Measurements from ENCODE around the gene NBAS.
"Not testable (repeated sequence)": the region's sequence is repeated elsewhere in the genome, so short reads cannot be mapped to it uniquely, and the experiment has no call there.

NBAS gene

DNA sequence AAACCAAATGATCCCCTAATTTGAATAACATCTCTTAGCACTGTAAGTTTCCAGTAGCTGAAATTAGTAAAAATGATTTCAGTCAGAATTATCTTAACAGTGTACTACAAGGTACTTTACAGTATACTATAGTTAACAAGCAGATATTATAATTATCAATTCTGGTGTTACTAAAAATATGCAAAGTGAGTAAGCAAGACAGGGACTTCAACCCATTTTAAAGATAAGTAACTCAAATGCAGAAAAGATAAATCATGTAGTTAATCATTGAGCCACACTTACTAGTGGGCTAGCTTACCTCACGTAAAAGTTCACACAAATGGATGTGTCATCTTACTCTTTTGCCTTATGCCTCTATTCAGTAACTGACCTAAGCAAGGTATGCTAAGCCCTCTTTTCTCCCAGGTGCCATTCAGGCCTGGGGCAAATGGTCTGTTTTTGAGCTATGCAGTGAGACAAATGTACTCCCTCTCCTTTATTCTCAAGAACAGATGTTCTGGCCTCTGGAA, 101.0 kb downstream of the NBAS start:
- DNase-seq (ENCODE audit: low read depth, low spot score), result no peak

DNA sequence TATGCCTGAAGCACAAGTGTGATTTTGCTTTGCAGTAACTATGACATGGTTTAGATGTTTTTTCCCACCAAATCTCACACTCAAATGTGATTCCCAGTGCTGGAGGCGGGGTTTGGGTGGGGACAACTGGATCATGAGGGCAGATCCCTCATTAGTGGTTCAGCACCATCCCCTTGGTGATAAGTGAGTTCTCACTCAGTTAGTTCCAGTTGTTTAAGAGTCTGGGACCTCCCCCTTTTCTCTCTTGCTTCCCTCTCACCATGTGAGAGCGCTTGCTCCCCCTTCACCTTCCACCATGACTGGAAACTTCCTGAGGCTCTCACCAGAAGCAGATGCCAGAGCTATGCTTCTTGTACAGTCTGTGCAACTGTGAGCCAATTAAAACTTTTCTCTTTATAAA, 102.9 kb downstream of the NBAS start:
- no peak for DNase-seq (ENCODE audit: low read depth, low spot score)

DNA sequence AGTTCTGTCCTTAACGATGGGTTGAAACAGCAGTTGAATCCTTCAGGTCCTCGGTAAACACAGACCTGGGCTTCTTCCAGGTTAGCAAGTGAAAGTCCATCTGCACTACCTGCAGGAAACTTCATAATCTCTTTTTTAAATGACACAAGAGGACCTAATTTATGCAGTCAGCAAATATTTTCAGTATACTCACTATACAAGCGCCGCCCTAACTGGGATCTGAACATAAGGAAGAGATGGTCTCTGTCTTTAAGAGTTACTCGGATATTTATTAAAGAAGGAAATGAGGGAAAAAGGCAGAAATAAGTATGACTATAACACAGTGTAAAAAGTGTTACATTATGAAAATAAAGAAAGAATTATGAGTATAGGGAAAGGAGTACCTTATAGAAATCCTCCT, 103.3 kb downstream of the NBAS start:
- DNase-seq (ENCODE audit: low read depth, low spot score), result no peak

DNA sequence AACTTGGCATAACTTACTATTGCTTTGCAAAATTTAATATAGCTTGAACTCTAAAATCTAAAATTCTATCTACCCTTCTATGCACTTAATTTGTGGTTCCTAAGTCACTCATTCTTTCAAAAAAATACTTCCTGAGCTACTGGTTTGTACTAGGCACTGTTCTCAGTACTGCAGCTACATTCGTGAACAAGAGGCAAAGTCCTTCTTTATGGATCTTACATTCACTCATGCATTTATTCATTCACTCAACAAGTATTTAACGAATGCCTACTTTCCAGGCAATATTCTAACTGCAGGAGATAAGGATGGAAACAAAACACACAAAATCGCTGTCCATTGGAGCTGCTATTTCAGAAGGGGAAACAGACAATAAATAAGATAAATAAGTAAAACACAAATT, 104.8 kb downstream of the NBAS start:
- DNase-seq (ENCODE audit: low read depth, low spot score), result no peak

DNA sequence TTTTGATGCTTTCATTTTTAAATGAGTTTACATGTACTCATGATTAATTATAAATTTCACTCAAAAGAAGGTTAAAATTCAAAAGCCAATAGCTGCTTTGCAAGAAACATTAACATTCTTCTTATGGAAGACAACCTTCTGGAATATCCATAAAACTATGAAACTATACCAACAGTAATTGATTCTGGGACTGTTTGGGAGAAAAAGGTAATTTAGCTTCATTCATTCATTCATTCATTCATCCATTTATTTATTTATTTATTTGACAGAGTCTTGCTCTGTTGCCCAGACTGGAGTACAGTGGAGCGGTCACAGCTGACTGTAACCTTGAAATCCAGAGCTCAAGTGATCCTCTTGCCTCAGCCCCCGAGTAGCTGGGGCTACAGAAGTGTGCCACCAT, 110.3 kb downstream of the NBAS start:
- DNase-seq (ENCODE audit: low read depth, low spot score), result no peak

DNA sequence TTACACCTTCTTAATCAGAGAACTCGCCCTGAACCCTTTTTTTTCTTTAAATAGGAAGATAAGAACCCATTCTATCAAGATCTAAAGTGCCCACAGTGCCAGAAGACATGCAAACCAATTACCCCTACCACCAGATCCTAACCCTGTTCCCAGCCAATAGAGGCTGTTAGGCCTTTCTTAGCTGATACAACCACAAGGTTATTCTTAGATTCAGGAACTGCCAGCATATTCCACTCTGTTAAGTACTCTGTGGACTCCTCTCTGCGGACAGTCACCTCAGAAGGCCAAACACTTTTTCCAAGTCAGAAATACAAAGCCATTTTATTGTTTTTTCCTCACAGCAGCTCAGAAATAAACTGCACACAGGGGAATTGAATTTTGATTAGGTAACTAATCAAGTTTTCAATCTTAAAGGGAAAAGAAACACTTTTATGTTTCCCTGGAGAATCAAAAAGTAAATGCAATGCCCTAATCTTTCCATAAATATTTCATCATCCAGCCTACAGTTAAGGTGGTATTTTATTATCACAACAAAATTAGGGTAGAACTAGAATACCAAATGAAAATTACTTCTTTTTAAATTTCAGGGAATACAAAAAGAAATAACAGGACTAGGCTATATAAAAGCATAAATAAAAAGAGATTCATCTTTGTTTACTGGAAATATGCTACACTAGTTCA, 111.4 kb downstream of the NBAS start:
- DNase-seq (ENCODE audit: low read depth, low spot score), result no peak

DNA sequence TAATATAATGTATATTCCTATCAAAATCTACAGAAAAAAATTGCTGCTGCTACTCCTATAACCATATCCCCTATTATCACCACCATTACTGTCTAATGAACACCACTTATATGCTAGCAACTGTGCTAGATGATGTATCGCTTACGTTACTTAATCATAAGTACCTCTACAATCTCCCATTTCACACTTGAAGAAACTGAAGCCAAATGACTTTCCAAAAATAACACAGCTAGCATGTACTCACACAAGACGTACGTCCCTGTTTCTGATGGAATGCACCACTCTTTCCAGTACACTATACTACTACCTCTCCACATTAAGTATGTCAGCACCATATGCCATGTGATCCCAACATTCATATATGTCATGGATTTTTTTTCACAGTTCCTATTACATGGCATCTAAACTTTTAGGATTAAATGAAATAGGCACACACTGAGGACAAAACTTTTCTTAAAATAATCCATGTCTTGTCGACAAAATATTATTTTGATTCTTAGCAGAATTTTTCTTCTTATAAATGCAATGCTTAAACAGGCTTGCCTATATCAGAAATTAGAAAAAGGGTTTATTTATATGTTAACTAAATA, 112.8 kb downstream of the NBAS start:
- DNase-seq (ENCODE audit: low read depth, low spot score), result no peak

DNA sequence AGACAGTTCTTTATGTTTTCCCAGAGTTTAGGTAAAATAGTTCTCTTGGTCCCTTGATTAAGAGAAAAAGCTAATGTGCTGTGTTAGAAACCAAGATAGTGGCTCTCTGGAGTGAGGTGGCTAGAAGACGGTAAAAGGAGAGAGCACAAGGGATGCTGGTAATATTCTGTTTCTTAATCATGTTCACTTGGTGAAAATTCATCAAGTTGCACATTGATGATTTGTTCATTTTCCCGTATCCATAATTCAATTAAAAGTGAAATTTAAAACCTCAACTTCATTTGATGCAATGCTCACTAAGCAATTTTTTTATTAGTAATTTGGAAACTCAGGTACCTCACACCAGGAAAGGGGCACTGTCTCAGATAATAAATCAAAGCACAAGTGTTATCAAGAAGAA, 113.8 kb downstream of the NBAS start:
- DNase-seq (ENCODE audit: low read depth, low spot score), result no peak

DNA sequence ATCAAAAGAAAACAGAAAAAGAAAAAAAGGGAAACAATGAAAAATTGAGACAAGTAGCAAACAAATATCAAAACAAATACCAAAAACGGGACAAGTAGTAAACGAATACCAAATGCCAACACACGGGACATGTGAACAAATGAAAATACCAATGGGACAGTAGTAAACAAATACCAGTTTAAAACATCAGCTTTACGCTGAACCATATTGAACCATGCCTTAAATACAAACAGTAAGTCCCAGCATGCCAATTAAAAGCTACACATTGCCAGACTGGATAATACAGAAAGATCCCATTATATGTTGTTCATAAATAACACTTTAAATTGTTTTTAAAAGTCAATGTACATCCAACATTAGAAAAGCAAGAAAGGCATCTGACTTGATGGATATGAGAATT, 114.2 kb downstream of the NBAS start:
- no peak for DNase-seq (ENCODE audit: low read depth, low spot score)

DNA sequence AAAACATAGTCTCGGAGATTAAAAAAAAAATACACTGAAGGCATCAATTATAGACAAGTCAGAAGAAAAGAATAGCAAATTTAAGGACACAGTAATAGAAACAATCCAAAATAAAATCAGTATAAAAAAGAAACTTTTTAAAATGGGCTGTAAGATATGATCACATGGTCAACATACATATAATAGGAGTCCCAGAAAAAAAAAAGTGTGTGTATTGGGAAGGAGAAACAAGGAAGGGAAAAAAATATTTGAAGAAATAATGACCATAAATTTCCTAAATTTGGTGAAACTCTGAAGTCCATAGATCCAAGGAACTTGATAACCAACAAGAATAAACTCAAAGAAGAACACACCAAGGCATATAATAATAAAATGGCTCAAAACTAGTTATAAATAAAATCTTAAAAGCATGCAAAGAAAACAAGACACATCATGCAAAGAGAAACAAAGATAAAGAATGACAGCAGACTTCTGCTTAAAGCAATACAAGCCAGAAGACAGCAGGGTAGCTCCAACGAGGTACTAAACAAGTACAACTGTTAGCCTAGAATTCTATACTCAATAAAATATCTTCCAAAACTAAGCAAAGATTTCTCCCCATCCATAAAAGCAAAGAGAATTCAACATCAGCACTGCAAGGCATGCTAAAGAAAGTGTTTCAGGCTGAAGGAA, 115.1 kb downstream of the NBAS start:
- DNase-seq (ENCODE audit: low read depth, low spot score), result no peak

DNA sequence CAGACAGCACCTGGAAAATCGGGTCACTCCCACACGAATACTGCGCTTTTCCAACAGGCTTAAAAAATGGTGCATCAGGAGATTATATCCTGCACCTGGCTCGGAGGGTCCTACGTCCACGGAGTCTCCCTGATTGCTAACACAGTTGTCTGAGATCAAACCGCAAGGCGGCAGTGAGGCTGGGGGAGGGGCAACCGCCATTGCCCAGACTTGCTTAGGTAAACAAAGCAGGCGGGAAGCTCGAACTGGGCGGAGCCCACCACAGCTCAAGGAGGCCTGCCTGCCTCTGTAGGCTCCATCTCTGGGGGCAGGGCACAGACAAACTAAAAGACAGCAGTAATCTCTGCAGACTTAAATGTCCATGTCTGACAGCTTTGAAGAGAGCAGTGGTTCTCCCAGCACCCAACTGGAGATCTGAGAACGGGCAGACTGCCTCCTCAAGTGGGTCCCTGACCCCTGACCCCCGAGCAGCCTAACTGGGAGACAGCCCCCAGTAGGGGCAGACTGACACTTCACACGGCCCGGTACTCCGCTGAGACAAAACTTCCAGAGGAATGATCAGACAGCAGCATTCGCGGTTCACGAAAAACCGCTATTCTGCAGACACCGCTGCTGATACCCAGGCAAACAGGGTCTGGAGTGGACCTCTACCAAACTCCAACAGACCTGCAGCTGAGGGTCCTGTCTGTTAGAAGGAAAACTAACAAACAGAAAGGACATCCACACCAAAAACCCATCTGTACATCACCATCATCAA, 121.2 kb downstream of the NBAS start:
- DNase-seq (ENCODE audit: low read depth, low spot score), result not testable (repeated sequence)

DNA sequence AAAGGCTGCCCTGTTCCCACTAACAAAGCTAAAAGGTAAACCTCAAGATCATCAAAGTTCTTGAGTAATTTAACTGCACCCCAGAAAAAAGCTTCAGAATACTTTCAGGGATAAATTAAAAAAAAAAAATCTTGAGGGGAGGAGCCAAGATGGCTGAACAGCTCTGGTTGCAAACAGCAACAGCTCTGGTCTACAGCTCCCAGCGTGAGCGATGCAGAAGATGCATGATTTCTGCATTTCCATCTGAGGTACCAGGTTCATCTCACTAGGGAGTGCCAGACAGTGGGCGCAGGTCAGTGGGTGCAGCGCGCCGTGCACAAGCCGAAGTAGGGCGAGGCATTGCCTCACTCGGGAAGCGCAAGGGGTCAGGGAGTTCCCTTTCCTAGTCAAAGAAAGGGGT, 121.8 kb downstream of the NBAS start:
- DNase-seq (ENCODE audit: low read depth, low spot score), result not testable (repeated sequence)

DNA sequence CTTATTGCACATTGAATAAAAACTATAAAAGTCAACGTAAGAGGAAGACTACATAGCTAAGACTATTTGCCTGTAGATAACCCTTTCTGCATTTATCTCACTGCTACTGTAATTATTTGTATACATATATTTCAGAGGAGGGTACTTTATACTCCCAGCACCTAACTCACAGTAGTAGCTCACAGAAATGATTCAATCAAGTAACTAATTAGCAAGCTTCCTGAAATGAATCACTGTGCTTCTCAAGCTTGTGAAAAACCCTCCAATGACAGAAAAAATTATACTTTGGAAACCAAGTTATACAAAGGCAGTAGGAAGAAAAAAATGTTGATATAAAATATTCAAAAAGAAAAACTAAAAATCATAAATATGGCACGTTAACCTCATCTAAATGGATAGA, 124.9 kb downstream of the NBAS start:
- no peak for DNase-seq (ENCODE audit: low read depth, low spot score)

DNA sequence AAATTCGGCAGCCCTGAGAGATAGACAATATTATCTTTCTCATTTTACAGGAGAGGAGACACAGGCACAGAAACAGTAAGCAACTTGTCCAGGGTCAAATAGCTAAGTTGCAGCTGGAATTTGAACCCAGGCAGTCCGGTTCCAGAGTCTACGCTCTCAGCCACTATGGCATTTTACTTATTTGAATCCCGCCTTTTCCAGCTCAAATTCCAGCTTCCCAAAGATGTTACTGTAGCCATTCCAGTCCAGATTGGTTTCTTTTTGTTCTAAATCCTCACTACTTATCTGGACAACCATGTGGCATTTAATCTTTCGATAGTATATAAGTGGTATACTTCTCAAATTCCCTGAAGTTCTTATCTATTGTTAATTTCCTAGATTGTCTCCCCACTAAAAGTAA, 125.7 kb downstream of the NBAS start:
- DNase-seq (ENCODE audit: low read depth, low spot score), result no peak

DNA sequence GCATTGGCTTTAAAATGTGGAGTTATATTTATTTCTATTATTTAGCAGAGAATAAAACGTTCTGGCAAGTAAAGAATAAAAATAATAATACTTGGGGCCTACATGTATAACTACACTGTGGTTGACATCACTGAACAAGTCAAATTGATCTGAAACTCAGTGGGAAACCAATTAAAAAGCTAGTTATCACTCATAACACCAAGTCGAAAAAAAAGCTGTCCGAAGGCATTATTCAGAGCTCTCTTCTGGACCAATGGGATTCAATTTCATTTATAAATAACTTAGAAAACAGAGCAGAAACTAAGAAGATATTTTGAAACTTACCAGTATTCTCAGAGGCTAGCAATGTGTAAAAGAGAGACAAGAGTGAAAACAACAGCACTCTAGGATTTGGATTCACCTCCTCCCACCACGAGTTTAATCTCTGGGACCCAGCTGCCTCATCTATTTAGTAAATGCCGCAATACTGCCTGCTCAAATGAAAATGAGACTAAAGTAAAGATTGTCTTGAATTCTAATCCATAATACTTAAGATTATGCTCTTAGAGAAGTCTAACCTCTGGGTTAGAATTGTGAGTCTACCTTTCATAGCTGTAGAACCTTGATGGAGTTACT, 128.4 kb downstream of the NBAS start:
- DNase-seq (ENCODE audit: low read depth, low spot score), result no peak

DNA sequence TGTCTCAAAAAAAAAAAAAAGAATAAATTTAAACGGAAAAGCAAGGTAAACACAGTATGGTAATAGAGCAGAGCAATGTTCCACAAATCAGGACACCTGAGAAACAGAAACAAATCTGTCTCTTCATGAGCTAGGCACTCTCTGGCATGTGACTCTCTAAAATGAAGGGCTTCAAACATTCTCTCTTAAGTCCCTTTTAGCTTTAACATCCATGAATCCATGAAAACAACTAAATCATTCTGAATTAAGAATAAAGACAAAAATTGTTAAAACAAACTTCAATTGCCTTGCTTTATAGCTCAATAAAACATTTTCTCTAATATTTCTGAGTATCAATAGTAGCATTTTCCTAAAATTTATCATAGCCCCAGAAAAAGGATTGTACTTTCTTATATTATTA, 132.1 kb downstream of the NBAS start:
- DNase-seq (ENCODE audit: low read depth, low spot score), result no peak

DNA sequence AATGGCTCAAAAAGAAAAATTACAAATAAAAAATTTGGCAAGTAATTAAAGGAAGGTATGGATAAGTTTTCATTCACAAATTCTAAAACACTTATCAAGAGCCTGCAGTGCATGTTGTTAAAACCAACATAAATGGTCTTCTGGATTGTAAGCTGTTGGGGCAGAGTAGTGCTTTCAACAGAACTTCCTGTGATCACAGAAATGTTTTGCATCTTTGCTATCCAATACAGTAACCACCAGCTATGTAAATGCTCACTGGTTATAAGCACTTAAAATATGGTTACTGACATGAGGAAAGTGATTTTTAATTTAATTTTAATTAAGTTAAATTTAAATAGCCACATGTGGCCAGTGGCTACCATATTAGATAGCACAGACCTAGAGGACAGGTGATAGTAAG, 133.1 kb downstream of the NBAS start:
- DNase-seq (ENCODE audit: low read depth, low spot score), result no peak

DNA sequence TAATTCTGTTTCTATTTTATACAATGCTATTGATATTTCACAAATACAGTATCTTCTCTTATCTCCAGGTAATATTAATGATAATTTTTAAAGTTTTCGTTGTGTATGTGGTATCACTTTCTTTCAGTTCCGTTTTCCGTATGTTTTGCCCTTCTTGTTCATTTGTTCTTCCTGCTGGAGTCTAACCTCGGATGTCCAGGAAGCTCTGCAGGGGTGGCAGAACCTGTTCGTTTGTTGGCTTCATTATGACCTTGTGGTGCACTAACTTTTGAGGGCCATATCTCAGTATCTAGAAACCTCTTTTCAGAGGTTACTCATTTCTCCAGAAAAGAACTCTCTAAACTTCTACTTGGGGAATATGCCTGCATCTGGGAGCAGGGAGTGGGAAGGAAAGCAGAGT, 134.5 kb downstream of the NBAS start:
- no peak for DNase-seq (ENCODE audit: low read depth, low spot score)

DNA sequence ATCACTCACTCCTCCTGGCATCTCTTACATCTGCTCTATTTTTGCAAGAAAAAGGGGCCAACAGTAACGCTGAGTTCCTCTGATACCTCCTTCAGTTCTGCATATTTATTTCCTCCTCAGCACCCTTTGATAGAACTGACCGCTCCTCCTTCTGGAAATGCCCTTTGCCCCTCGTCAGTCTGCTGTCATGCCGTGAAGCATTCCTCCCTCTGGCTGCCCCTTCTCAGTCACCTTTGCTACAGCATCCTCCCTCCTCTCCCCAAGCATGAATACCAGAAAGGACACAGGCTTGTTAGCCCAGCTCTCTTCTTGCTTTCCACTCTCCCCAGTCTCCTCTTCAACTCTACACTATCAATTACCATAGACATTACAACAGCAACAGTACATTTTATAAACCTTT, 135.4 kb downstream of the NBAS start:
- DNase-seq (ENCODE audit: low read depth, low spot score), result no peak

DNA sequence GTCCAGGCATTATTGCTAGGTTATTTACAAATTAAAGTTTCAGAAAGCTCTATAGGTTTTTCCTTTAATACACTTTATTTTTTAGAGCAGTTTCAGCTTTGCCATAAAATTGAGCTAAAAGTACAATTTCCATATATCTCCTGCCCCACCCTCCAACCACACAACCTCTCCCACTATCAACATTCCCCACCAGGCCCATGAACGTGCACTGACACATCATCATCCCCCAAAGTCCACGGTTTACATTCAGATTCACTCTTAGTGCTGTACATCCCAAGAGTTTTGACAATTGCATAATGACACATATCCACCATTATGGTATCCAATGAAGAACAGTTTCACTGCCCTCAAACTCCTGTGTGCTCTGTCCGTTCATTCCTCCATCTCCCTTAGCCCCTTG, 139.4 kb downstream of the NBAS start:
- DNase-seq (ENCODE audit: low read depth, low spot score), result no peak

DNA sequence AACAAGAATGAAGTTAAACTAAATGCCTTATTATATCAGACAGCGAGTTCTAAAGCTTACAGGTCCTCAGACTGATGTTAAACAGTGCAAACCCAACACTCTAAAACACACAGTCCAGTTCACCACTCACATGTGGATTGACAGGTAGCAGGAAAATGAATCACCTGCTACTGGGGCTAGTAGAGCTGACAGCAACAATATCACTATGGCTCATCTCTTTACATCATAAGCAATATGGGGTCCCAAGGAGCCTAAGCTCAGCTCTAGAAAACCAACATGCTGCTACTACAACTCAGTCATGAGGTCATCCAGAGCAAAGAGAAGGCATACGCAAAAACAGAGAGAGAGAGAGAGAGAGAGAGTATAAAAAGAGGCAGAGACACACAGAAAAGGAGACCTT, 145.4 kb downstream of the NBAS start:
- DNase-seq (ENCODE audit: low read depth, low spot score), result no peak

DNA sequence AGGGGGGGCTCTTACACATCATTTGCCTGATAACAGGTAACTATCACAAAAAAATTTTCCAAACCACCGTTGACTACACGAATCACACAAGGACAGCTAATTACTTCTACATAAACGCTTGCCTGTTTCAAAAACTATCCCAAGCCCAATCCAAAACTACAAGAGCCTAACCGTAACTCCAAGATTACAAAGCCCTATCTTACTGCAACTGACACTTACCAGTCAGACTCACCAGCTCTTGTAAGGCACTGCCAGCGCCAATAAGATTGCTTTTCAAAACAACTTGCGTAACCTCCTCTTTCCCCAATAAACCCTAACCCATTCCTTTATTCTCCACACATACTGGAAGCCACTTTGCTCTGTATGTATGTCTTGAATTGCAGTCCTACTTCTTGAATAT, 148.4 kb downstream of the NBAS start:
- DNase-seq (ENCODE audit: low read depth, low spot score), result no peak

Data from smooth muscle cell of the brain vasculature (primary cell).